Natural killer cell treated with Interleukin-12 subunit alpha and Interleukin-12 subunit beta and Interleukin-15 and Interleukin-18, amount 100 ng/mL, for 72 hours (primary cell): ENCODE results near the gene NONO. TPM values are rescaled to one million over a fixed set of nuclear protein-coding genes. Genes with fewer than 3 reads are reported as not detected.
A peak's percentile ranks its signal among the peaks of the same experiment; 100 is the strongest.
"Not testable (repeated sequence)": the region's sequence is repeated elsewhere in the genome, so short reads cannot be mapped to it uniquely, and the experiment has no call there.

ENCODE experiments used
- ATAC-seq, 2 donors: fragments of 150-1000 bp; cut with Tn5 transposase in 1 of 2; sonication (Bioruptor Pico), chemical (Tn5 transposase) in 1 of 2; 2 replicates each; pipeline ENCODE4 v1.10.0; 2021
- DNase-seq: peaks from one replicate; pipeline ENCODE4 v3.0.0; 2022; ENCODE audit warnings: low spot score
- H3K27ac Mint-ChIP-seq, 2 donors: 1 replicate in 1 of 2; 2 replicates in 1 of 2; pipeline ENCODE4 v1.8.0; 2022; ENCODE audit warnings: mixed read lengths in 2 of 2, mild to moderate bottlenecking in 1 of 2, moderate library complexity in 1 of 2
- H3K27me3 Mint-ChIP-seq, 2 donors: 1 replicate in 1 of 2; 2 replicates in 1 of 2; pipeline ENCODE4 v1.8.0; 2022; ENCODE audit warnings: mixed read lengths in 2 of 2
- H3K36me3 Mint-ChIP-seq: one replicate; pipeline ENCODE4 v1.8.0; 2022; ENCODE audit warnings: mixed read lengths
- H3K4me1 Mint-ChIP-seq, 2 donors: 1 replicate in 1 of 2; 2 replicates in 1 of 2; pipeline ENCODE4 v1.8.0; 2022; ENCODE audit warnings: low read depth in 2 of 2, mixed read lengths in 2 of 2, mild to moderate bottlenecking in 1 of 2
- H3K4me3 Mint-ChIP-seq: one replicate; pipeline ENCODE4 v1.8.0; 2022; ENCODE audit warnings: mixed read lengths
- H3K9me3 Mint-ChIP-seq: 2 replicates; pipeline ENCODE4 v1.8.0; 2022; ENCODE audit warnings: mixed read lengths
- total RNA-seq, 2 donors: library from RNA; stranded (reverse); gene quantifications; one replicate each; pipeline ENCODE4 v1.2.3, GENCODE V29; 2022

The NONO gene
- total RNA-seq, 2 donors from 2014 or later: 403 to 406 TPM

DNA sequence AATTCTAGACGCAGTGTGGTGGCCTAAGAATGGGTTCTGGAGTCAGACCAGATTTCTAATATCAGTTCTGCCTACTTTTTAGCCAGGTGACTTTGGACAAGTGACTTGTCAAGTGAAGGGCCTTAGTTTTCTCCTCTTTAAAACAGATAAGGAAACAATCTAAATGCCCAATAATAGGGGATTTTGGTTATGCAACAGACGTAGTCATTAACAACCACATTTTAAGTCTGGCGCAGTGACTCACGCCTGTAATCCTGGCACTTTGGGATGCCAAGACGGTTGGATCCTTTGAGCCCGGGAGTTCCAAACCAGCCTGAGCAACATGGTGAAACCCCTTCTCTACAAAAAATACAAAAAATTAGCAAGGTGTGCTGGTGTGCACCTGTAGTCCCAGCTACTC lies 27.4 kb upstream of the NONO start:
- H3K27ac Mint-ChIP-seq: peak overlapping the region; percentile 79 to 85

DNA sequence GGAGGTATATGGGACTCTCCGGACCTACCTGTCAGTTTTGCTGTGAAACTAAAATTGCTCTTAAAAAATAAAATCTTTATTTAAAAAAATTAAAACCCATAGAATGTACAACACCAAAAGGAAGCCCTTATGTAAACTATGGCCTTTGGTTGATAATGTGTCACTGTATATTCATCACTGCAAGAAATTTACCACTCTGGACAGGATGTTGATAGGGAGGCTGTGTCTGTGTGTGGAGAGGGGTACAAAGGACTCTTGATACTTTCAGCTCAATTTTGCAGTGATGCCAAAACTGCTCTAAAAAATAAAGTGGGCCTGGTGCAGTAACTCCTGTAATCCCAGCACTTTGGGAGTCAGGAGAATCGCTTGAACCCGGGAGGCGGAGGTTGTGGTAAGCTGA lies 26.6 kb upstream of the NONO start:
- ATAC-seq (no peak), DNase-seq (no peak)
- H3K36me3 Mint-ChIP-seq: no peaks in the 10 kb centered on the region
- H3K9me3 Mint-ChIP-seq: no peaks in the 10 kb centered on the region
- H3K4me3 Mint-ChIP-seq: no peak overlapping the region
- peaks cover 0 to 3% of the 10 kb centered on the region in 2 donors for H3K27me3 Mint-ChIP-seq
- H3K27ac Mint-ChIP-seq: no peak overlapping the region
- H3K4me1 Mint-ChIP-seq: peaks cover 13 to 16% of the 10 kb centered on the region in 2 donors

More for the DNA sequence above, 27.4 kb upstream of the NONO start:
- no peak for ATAC-seq
- Mint-ChIP-seq H3K36me3 (no peaks in the 10 kb centered on the region), H3K9me3 (no peaks in the 10 kb centered on the region), H3K27me3 (peaks cover 0 to 3% of the 10 kb centered on the region in 2 donors), H3K4me1 (peaks cover 14 to 17% of the 10 kb centered on the region in 2 donors), H3K4me3 (peak overlapping the region; percentile 94)
- DNase-seq: no peak

DNA sequence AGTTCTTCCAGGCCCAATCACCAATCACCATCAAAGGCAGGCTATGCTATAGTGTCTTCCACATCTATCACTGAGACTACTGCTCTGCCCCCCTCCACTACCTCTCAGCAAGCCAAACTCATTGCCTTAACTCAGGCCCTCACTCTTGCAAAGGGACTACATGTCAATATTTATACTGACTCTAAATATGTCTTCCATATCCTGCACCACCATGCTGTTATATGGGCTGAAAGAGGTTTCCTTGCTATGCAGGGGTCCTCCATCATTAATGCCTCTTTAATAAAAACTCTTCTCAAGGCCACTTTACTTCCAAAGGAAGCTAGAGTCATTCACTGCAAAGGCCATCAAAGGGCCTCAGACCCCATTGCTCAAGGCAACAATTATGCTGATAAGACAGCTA lies 14.8 kb upstream of the NONO start:
- not testable (repeated sequence) for H3K36me3 Mint-ChIP-seq, H3K27me3 Mint-ChIP-seq, H3K9me3 Mint-ChIP-seq, H3K4me1 Mint-ChIP-seq, ATAC-seq, DNase-seq, H3K27ac Mint-ChIP-seq, H3K4me3 Mint-ChIP-seq

- H3K36me3 Mint-ChIP-seq: no peaks in the 10 kb centered on the region
- no peak overlapping the region for H3K4me3 Mint-ChIP-seq
- H3K9me3 Mint-ChIP-seq: no peaks in the 10 kb centered on the region
- H3K27me3 Mint-ChIP-seq: no peaks in the 10 kb centered on the region
- DNase-seq: no peak
- ATAC-seq: no peak
- no peak overlapping the region for H3K27ac Mint-ChIP-seq
- no peaks in the 10 kb centered on the region for H3K4me1 Mint-ChIP-seq
These were observed 13.5 kb upstream of the NONO start for GRCh38 chrX:71269801-71270395.

- H3K36me3 Mint-ChIP-seq, H3K4me3 Mint-ChIP-seq, ATAC-seq, DNase-seq, H3K27ac Mint-ChIP-seq, H3K4me1 Mint-ChIP-seq, H3K27me3 Mint-ChIP-seq, H3K9me3 Mint-ChIP-seq: not testable (repeated sequence)
These were observed 11.1 kb upstream of the NONO start for GRCh38 chrX:71272313-71272712.

- H3K27me3 Mint-ChIP-seq, DNase-seq, H3K27ac Mint-ChIP-seq: not testable (repeated sequence)
These were observed 2.1 kb upstream of the NONO start for GRCh38 chrX:71281300-71281699.

GRCh38 chrX:71282514-71283402 lies 677 bp upstream of the NONO start:
- Mint-ChIP-seq H3K27ac (peak overlapping the region; percentile 97 to 99), H3K4me3 (peak overlapping the region; percentile 95), H3K27me3 (peaks cover 7 to 8% of the 10 kb centered on the region in 2 donors), H3K4me1 (peaks cover 5 to 12% of the 10 kb centered on the region in 2 donors), H3K36me3 (peaks cover 4% of the 10 kb centered on the region), H3K9me3 (no peaks in the 10 kb centered on the region)
- ATAC-seq (peak; percentile 65 to 71), DNase-seq (no peak)

More at GRCh38 chrX:71281300-71281699, 2.1 kb upstream of the NONO start:
- ATAC-seq, H3K4me1 Mint-ChIP-seq, H3K36me3 Mint-ChIP-seq, H3K9me3 Mint-ChIP-seq, H3K4me3 Mint-ChIP-seq: not testable (repeated sequence)

- ATAC-seq (no peak), DNase-seq (no peak)
- peak overlapping the region; percentile 95 for H3K4me3 Mint-ChIP-seq
- H3K9me3 Mint-ChIP-seq: no peaks in the 10 kb centered on the region
- peaks cover 10 to 19% of the 10 kb centered on the region in 2 donors for H3K4me1 Mint-ChIP-seq
- H3K36me3 Mint-ChIP-seq: peaks cover 4% of the 10 kb centered on the region
- no peaks in the 10 kb centered on the region for H3K27me3 Mint-ChIP-seq
- peak overlapping the region in 1 of 2 donors; percentile 5 for H3K27ac Mint-ChIP-seq
These were observed 2.5 kb downstream of the NONO start for GRCh38 chrX:71285929-71286328.

DNA sequence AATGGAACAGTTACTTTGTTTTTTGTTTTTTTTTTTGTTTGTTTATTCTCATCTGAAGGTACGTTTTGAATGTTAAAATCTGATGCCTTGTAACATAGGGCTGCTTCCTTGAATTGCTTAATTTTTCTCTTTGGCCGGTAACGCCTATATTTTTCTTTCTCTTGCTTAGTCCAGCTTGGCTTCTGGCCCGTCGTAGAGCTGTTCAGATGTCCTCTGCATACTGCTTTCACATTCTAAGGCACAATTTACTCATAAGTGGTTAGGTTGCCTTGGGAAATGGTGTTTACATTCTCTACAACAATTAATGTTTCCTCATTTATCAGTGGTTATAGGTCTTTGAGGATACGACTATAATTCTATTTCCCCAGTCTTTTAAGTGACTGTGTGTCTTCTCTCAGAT lies 7.9 kb downstream of the NONO start:
- ATAC-seq: no peak
- Mint-ChIP-seq H3K36me3 (peaks cover 10% of the 10 kb centered on the region), H3K4me1 (peaks cover 11 to 12% of the 10 kb centered on the region in 2 donors), H3K4me3 (no peak overlapping the region), H3K27me3 (no peaks in the 10 kb centered on the region), H3K27ac (no peak overlapping the region), H3K9me3 (no peaks in the 10 kb centered on the region)
- DNase-seq: no peak

- H3K27ac Mint-ChIP-seq: no peak overlapping the region
- peaks cover 7 to 12% of the 10 kb centered on the region in 2 donors for H3K4me1 Mint-ChIP-seq
- H3K4me3 Mint-ChIP-seq: no peak overlapping the region
These were observed 9.4 kb downstream of the NONO start for GRCh38 chrX:71292669-71293365.

GRCh38 chrX:71296806-71297205 lies 13.4 kb downstream of the NONO start:
- DNase-seq (no peak), ATAC-seq (no peak)
- Mint-ChIP-seq H3K27ac (no peak overlapping the region), H3K4me3 (no peak overlapping the region), H3K4me1 (peaks cover 0 to 5% of the 10 kb centered on the region in 2 donors), H3K36me3 (peaks cover 19% of the 10 kb centered on the region), H3K27me3 (no peaks in the 10 kb centered on the region), H3K9me3 (no peaks in the 10 kb centered on the region)

More at GRCh38 chrX:71292669-71293365, 9.4 kb downstream of the NONO start:
- Mint-ChIP-seq H3K27me3 (no peaks in the 10 kb centered on the region), H3K9me3 (no peaks in the 10 kb centered on the region), H3K36me3 (peaks cover 20% of the 10 kb centered on the region)
- no peak for DNase-seq
- no peak for ATAC-seq

DNA sequence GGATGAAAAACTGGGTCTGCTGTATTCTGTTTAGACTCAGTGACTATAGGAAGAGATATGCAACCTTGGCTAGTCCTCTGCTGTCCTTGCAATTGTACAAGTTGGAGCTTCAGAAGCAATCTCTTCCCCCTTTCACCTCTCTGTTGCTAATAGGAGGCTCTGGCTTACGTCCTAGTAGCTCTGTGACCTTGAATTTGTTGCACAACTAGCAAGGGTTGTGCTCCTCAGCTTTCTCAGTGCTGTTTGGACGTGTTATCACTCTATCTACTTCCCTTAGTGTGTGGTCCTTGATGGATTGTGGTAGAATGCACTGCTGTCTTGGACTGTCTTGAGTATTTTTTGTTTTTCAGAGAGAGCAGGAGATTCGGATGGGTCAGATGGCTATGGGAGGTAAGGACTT lies 14.7 kb downstream of the NONO start:
- Mint-ChIP-seq H3K4me1 (peaks cover 13 to 16% of the 10 kb centered on the region in 2 donors), H3K36me3 (peaks cover 19% of the 10 kb centered on the region), H3K9me3 (no peaks in the 10 kb centered on the region), H3K27me3 (no peaks in the 10 kb centered on the region), H3K27ac (peak overlapping the region in 1 of 2 donors; percentile 9), H3K4me3 (no peak overlapping the region)
- ATAC-seq (no peak), DNase-seq (no peak)

DNA sequence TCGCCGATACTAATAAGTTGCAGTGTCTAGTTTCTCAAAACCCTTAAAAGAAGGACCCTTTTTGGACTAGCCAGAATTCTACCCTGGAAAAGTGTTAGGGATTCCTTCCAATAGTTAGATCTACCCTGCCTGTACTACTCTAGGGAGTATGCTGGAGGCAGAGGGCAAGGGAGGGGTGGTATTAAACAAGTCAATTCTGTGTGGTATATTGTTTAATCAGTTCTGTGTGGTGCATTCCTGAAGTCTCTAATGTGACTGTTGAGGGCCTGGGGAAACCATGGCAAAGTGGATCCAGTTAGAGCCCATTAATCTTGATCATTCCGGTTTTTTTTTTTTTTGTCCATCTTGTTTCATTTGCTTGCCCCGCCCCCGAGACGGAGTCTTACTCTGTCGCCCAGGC lies 16.6 kb downstream of the NONO start:
- peaks cover 27% of the 10 kb centered on the region for H3K36me3 Mint-ChIP-seq

More for the DNA sequence above, 16.6 kb downstream of the NONO start:
- not testable (repeated sequence) for H3K27me3 Mint-ChIP-seq, DNase-seq, H3K27ac Mint-ChIP-seq, ATAC-seq, H3K4me3 Mint-ChIP-seq, H3K9me3 Mint-ChIP-seq
- H3K4me1 Mint-ChIP-seq: peaks cover 13 to 21% of the 10 kb centered on the region in 2 donors
